Measurements from ENCODE around the gene DNAAF5. TPM values are rescaled to one million over a fixed set of nuclear protein-coding genes. Genes with fewer than 3 reads are reported as not detected.
"Not testable (repeated sequence)": the region's sequence is repeated elsewhere in the genome, so short reads cannot be mapped to it uniquely, and the experiment has no call there.

DNAAF5 gene
- polyA plus RNA-seq, 2 donors = 7.8 to 14.6 TPM

- H3K36me3 ChIP-seq (ENCODE audit: control insufficient read depth in 2 of 2, insufficient read depth in 2 of 2, low read length in 1 of 2); H3K27ac ChIP-seq (ENCODE audit: low read depth in 2 of 2, low read length in 1 of 2); H3K27me3 ChIP-seq (ENCODE audit: control insufficient read depth in 1 of 2, insufficient read depth in 2 of 2, low read length in 2 of 2); H3K4me1 ChIP-seq (ENCODE audit: control insufficient read depth in 2 of 2, insufficient read depth in 2 of 2, low read length in 1 of 2); H3K4me3 ChIP-seq (ENCODE audit: low read depth in 1 of 2, low read length in 2 of 2); H3K9me3 ChIP-seq (ENCODE audit: control insufficient read depth in 2 of 2, insufficient read depth in 1 of 2, low read depth in 1 of 2, low read length in 1 of 2): not testable (repeated sequence)
- WGBS, 2 donors = 72 to 95% methylated on average over 4 of the region's 4 CpGs
Measured at GRCh38 chr7:803796-804195, 77.3 kb downstream of the DNAAF5 start.

- 61 to 63% methylated on average over 18 of the region's 18 CpGs for WGBS, 2 donors
- peaks cover 4 to 8% of the 10 kb centered on the region in 2 donors for H3K4me1 ChIP-seq (ENCODE audit: control insufficient read depth in 2 of 2, insufficient read depth in 2 of 2, low read length in 1 of 2)
- no peaks in the 10 kb centered on the region for H3K36me3 ChIP-seq (ENCODE audit: control insufficient read depth in 2 of 2, insufficient read depth in 2 of 2, low read length in 1 of 2)
- H3K27ac ChIP-seq (ENCODE audit: low read depth in 2 of 2, low read length in 1 of 2) = no peak overlapping the region
- no peak overlapping the region for H3K4me3 ChIP-seq (ENCODE audit: low read depth in 1 of 2, low read length in 2 of 2)
- H3K9me3 ChIP-seq (ENCODE audit: control insufficient read depth in 2 of 2, insufficient read depth in 1 of 2, low read depth in 1 of 2, low read length in 1 of 2) = peaks cover 0 to 2% of the 10 kb centered on the region in 2 donors
- no peaks in the 10 kb centered on the region for H3K27me3 ChIP-seq (ENCODE audit: control insufficient read depth in 1 of 2, insufficient read depth in 2 of 2, low read length in 2 of 2)
Measured at GRCh38 chr7:805261-805660, 78.8 kb downstream of the DNAAF5 start.

GRCh38 chr7:815284-816216, 89.1 kb downstream of the DNAAF5 start:
- no peaks in the 10 kb centered on the region for H3K9me3 ChIP-seq (ENCODE audit: control insufficient read depth in 2 of 2, insufficient read depth in 1 of 2, low read depth in 1 of 2, low read length in 1 of 2)

GRCh38 chr7:816300-816750, 89.8 kb downstream of the DNAAF5 start:
- WGBS, 2 donors = 0% methylated on average over 44 to 51 of the region's 51 CpGs
- H3K27me3 ChIP-seq (ENCODE audit: control insufficient read depth in 1 of 2, insufficient read depth in 2 of 2, low read length in 2 of 2) = no peaks in the 10 kb centered on the region
- H3K9me3 ChIP-seq (ENCODE audit: control insufficient read depth in 2 of 2, insufficient read depth in 1 of 2, low read depth in 1 of 2, low read length in 1 of 2) = no peaks in the 10 kb centered on the region
- H3K4me3 ChIP-seq (ENCODE audit: low read depth in 1 of 2, low read length in 2 of 2) = peak overlapping the region; percentile 73 to 82
- peak overlapping the region; percentile 84 to 86 for H3K27ac ChIP-seq (ENCODE audit: low read depth in 2 of 2, low read length in 1 of 2)
- H3K4me1 ChIP-seq (ENCODE audit: control insufficient read depth in 2 of 2, insufficient read depth in 2 of 2, low read length in 1 of 2) = peaks cover 0 to 10% of the 10 kb centered on the region in 2 donors
- no peaks in the 10 kb centered on the region for H3K36me3 ChIP-seq (ENCODE audit: control insufficient read depth in 2 of 2, insufficient read depth in 2 of 2, low read length in 1 of 2)

More at GRCh38 chr7:815284-816216, 89.1 kb downstream of the DNAAF5 start:
- 19 to 23% methylated on average over 51 to 56 of the region's 56 CpGs for WGBS, 2 donors
- Histone ChIP-seq H3K4me3 (ENCODE audit: low read depth in 1 of 2, low read length in 2 of 2) (peak overlapping the region; percentile 36 to 82), H3K27ac (ENCODE audit: low read depth in 2 of 2, low read length in 1 of 2) (peak overlapping the region; percentile 44 to 86), H3K36me3 (ENCODE audit: control insufficient read depth in 2 of 2, insufficient read depth in 2 of 2, low read length in 1 of 2) (no peaks in the 10 kb centered on the region), H3K27me3 (ENCODE audit: control insufficient read depth in 1 of 2, insufficient read depth in 2 of 2, low read length in 2 of 2) (no peaks in the 10 kb centered on the region), H3K4me1 (ENCODE audit: control insufficient read depth in 2 of 2, insufficient read depth in 2 of 2, low read length in 1 of 2) (peaks cover 0 to 10% of the 10 kb centered on the region in 2 donors)

GRCh38 chr7:816751-817671, 90.5 kb downstream of the DNAAF5 start:
- Histone ChIP-seq H3K4me1 (ENCODE audit: control insufficient read depth in 2 of 2, insufficient read depth in 2 of 2, low read length in 1 of 2) (peaks cover 0 to 12% of the 10 kb centered on the region in 2 donors), H3K27ac (ENCODE audit: low read depth in 2 of 2, low read length in 1 of 2) (peak overlapping the region; percentile 84), H3K27me3 (ENCODE audit: control insufficient read depth in 1 of 2, insufficient read depth in 2 of 2, low read length in 2 of 2) (no peaks in the 10 kb centered on the region), H3K36me3 (ENCODE audit: control insufficient read depth in 2 of 2, insufficient read depth in 2 of 2, low read length in 1 of 2) (no peaks in the 10 kb centered on the region), H3K9me3 (ENCODE audit: control insufficient read depth in 2 of 2, insufficient read depth in 1 of 2, low read depth in 1 of 2, low read length in 1 of 2) (no peaks in the 10 kb centered on the region), H3K4me3 (ENCODE audit: low read depth in 1 of 2, low read length in 2 of 2) (peak overlapping the region; percentile 73 to 82)
- WGBS, 2 donors = 0 to 1% methylated on average over 65 to 88 of the region's 88 CpGs

GRCh38 chr7:818031-818699, 91.7 kb downstream of the DNAAF5 start:
- Histone ChIP-seq H3K27ac (ENCODE audit: low read depth in 2 of 2, low read length in 1 of 2) (peak overlapping the region in 1 of 2 donors; percentile 23), H3K9me3 (ENCODE audit: control insufficient read depth in 2 of 2, insufficient read depth in 1 of 2, low read depth in 1 of 2, low read length in 1 of 2) (no peaks in the 10 kb centered on the region), H3K36me3 (ENCODE audit: control insufficient read depth in 2 of 2, insufficient read depth in 2 of 2, low read length in 1 of 2) (peaks cover 0 to under 1% of the 10 kb centered on the region in 2 donors), H3K4me1 (ENCODE audit: control insufficient read depth in 2 of 2, insufficient read depth in 2 of 2, low read length in 1 of 2) (peaks cover 2 to 11% of the 10 kb centered on the region in 2 donors), H3K27me3 (ENCODE audit: control insufficient read depth in 1 of 2, insufficient read depth in 2 of 2, low read length in 2 of 2) (no peaks in the 10 kb centered on the region), H3K4me3 (ENCODE audit: low read depth in 1 of 2, low read length in 2 of 2) (peak overlapping the region in 1 of 2 donors; percentile 82)
- 75 to 77% methylated on average over 8 of the region's 8 CpGs for WGBS, 2 donors

- Histone ChIP-seq H3K9me3 (ENCODE audit: control insufficient read depth in 2 of 2, insufficient read depth in 1 of 2, low read depth in 1 of 2, low read length in 1 of 2) (no peaks in the 10 kb centered on the region), H3K27me3 (ENCODE audit: control insufficient read depth in 1 of 2, insufficient read depth in 2 of 2, low read length in 2 of 2) (no peaks in the 10 kb centered on the region), H3K4me1 (ENCODE audit: control insufficient read depth in 2 of 2, insufficient read depth in 2 of 2, low read length in 1 of 2) (peaks cover 2 to 4% of the 10 kb centered on the region in 2 donors), H3K27ac (ENCODE audit: low read depth in 2 of 2, low read length in 1 of 2) (no peak overlapping the region), H3K36me3 (ENCODE audit: control insufficient read depth in 2 of 2, insufficient read depth in 2 of 2, low read length in 1 of 2) (peaks cover 0 to 3% of the 10 kb centered on the region in 2 donors), H3K4me3 (ENCODE audit: low read depth in 1 of 2, low read length in 2 of 2) (no peak overlapping the region)
- WGBS, 2 donors = 91 to 94% methylated on average over 1 of the region's 1 CpG
Measured at GRCh38 chr7:820341-820740, 93.8 kb downstream of the DNAAF5 start.

GRCh38 chr7:821688-822087, 95.2 kb downstream of the DNAAF5 start:
- WGBS, 2 donors = 46 to 47% methylated on average over 11 of the region's 11 CpGs
- Histone ChIP-seq H3K27ac (ENCODE audit: low read depth in 2 of 2, low read length in 1 of 2) (peak overlapping the region; percentile 49 to 67), H3K4me1 (ENCODE audit: control insufficient read depth in 2 of 2, insufficient read depth in 2 of 2, low read length in 1 of 2) (peaks cover 2 to 7% of the 10 kb centered on the region in 2 donors)

More at GRCh38 chr7:821688-822087, 95.2 kb downstream of the DNAAF5 start:
- no peaks in the 10 kb centered on the region for H3K27me3 ChIP-seq (ENCODE audit: control insufficient read depth in 1 of 2, insufficient read depth in 2 of 2, low read length in 2 of 2)
- H3K36me3 ChIP-seq (ENCODE audit: control insufficient read depth in 2 of 2, insufficient read depth in 2 of 2, low read length in 1 of 2) = peaks cover 0 to 5% of the 10 kb centered on the region in 2 donors
- no peak overlapping the region for H3K4me3 ChIP-seq (ENCODE audit: low read depth in 1 of 2, low read length in 2 of 2)
- no peaks in the 10 kb centered on the region for H3K9me3 ChIP-seq (ENCODE audit: control insufficient read depth in 2 of 2, insufficient read depth in 1 of 2, low read depth in 1 of 2, low read length in 1 of 2)

Measured in esophagus (tissue), 2 donors.